ENCODE results near the gene RNF152. TPM values are rescaled to one million over a fixed set of nuclear protein-coding genes. Genes with fewer than 3 reads are reported as not detected.

RNF152 gene
- total RNA-seq, 4 donors from 2014 or later: 49.3 to 143 (median 95.2) TPM

- Histone ChIP-seq H3K36me3 (no peaks in the 10 kb centered on the region), H3K4me1 (peaks cover 51% of the 10 kb centered on the region), H3K9me3 (no peaks in the 10 kb centered on the region), H3K4me3 (peak overlapping the region; percentile 88), H3K27me3 (no peaks in the 10 kb centered on the region), H3K27ac (peak overlapping the region; percentile 89)
- TF ChIP-seq POLR2A (IDR thresholded peaks at IDR 0.05) (peak in 1 of 2 donors; percentile 36), EP300 (IDR thresholded peaks at IDR 0.05) (no peak), POLR2AphosphoS5 (IDR thresholded peaks at IDR 0.05) (no peak), CTCF (IDR thresholded peaks at IDR 0.05) (no peak)
- 0% methylated on average over 25 of the region's 95 CpGs for WGBS
- peak; percentile 78 to 85 for DNase-seq (ENCODE audit: low spot score in 2 of 2)
Measured at GRCh38 chr18:61893971-61894750, 1.4 kb upstream of the RNF152 start.

GRCh38 chr18:61893309-61893970, 633 bp upstream of the RNF152 start:
- DNase-seq (ENCODE audit: low spot score in 2 of 2): peak in 1 of 2 donors; percentile 68
- no peaks in the 10 kb centered on the region for H3K27me3 ChIP-seq
- 0% methylated on average over 14 of the region's 65 CpGs for WGBS
- no peaks in the 10 kb centered on the region for H3K9me3 ChIP-seq
- H3K4me1 ChIP-seq: peaks cover 51% of the 10 kb centered on the region
- H3K27ac ChIP-seq: peak overlapping the region; percentile 89
- TF ChIP-seq POLR2A (IDR thresholded peaks at IDR 0.05) (no peak), EP300 (IDR thresholded peaks at IDR 0.05) (no peak), CTCF (IDR thresholded peaks at IDR 0.05) (no peak), POLR2AphosphoS5 (IDR thresholded peaks at IDR 0.05) (no peak)
- no peaks in the 10 kb centered on the region for H3K36me3 ChIP-seq
- peak overlapping the region; percentile 88 for H3K4me3 ChIP-seq

- H3K4me3 ChIP-seq: peak overlapping the region; percentile 88
- WGBS: 66% methylated on average over 4 of the region's 4 CpGs
Measured at GRCh38 chr18:61891894-61892293, 913 bp downstream of the RNF152 start.

GRCh38 chr18:61891271-61891670, 1.5 kb downstream of the RNF152 start:
- peaks cover 41% of the 10 kb centered on the region for H3K4me1 ChIP-seq
- peak overlapping the region; percentile 88 for H3K4me3 ChIP-seq
- no peak overlapping the region for H3K27ac ChIP-seq
- peaks cover 10% of the 10 kb centered on the region for H3K36me3 ChIP-seq
- TF ChIP-seq POLR2A (IDR thresholded peaks at IDR 0.05) (no peak), EP300 (IDR thresholded peaks at IDR 0.05) (no peak), CTCF (IDR thresholded peaks at IDR 0.05) (no peak), POLR2AphosphoS5 (IDR thresholded peaks at IDR 0.05) (no peak)
- H3K27me3 ChIP-seq: no peaks in the 10 kb centered on the region
- WGBS: 44% methylated on average over 2 of the region's 2 CpGs
- no peak for DNase-seq (ENCODE audit: low spot score in 2 of 2)
- H3K9me3 ChIP-seq: no peaks in the 10 kb centered on the region

More at GRCh38 chr18:61891894-61892293, 913 bp downstream of the RNF152 start:
- H3K36me3 ChIP-seq: peaks cover 8% of the 10 kb centered on the region
- no peaks in the 10 kb centered on the region for H3K27me3 ChIP-seq
- peaks cover 47% of the 10 kb centered on the region for H3K4me1 ChIP-seq
- no peaks in the 10 kb centered on the region for H3K9me3 ChIP-seq
- peak overlapping the region; percentile 89 for H3K27ac ChIP-seq
- no peak for DNase-seq (ENCODE audit: low spot score in 2 of 2)
- no peak for TF ChIP-seq EP300 (IDR thresholded peaks at IDR 0.05)
- no peak for TF ChIP-seq POLR2A (IDR thresholded peaks at IDR 0.05)
- no peak for TF ChIP-seq CTCF (IDR thresholded peaks at IDR 0.05)
- no peak for TF ChIP-seq POLR2AphosphoS5 (IDR thresholded peaks at IDR 0.05)

- Histone ChIP-seq H3K27me3 (no peaks in the 10 kb centered on the region), H3K4me3 (no peak overlapping the region), H3K27ac (no peak overlapping the region), H3K9me3 (no peaks in the 10 kb centered on the region), H3K4me1 (peaks cover 40% of the 10 kb centered on the region), H3K36me3 (peaks cover 10% of the 10 kb centered on the region)
- WGBS: 89% methylated on average over 3 of the region's 3 CpGs
- no peak for TF ChIP-seq POLR2A (IDR thresholded peaks at IDR 0.05)
- no peak for TF ChIP-seq POLR2AphosphoS5 (IDR thresholded peaks at IDR 0.05)
- TF ChIP-seq CTCF (IDR thresholded peaks at IDR 0.05): no peak
- no peak for TF ChIP-seq EP300 (IDR thresholded peaks at IDR 0.05)
- no peak for DNase-seq (ENCODE audit: low spot score in 2 of 2)
Measured at GRCh38 chr18:61890344-61890743, 2.5 kb downstream of the RNF152 start.
